HG02981 (cell line): Measurements from ENCODE around the gene CUTC.
"Not testable (repeated sequence)": the region's sequence is repeated elsewhere in the genome, so short reads cannot be mapped to it uniquely, and the experiment has no call there.

ENCODE experiments used
- ATAC-seq: cut with Tn5 transposase; IDR thresholded peaks from one replicate; pipeline ENCODE4 v1.9.1; 2021; ENCODE audit warnings: mild to moderate bottlenecking, moderate library complexity; ENCODE audit not compliant: unreplicated experiment

Gene CUTC

DNA sequence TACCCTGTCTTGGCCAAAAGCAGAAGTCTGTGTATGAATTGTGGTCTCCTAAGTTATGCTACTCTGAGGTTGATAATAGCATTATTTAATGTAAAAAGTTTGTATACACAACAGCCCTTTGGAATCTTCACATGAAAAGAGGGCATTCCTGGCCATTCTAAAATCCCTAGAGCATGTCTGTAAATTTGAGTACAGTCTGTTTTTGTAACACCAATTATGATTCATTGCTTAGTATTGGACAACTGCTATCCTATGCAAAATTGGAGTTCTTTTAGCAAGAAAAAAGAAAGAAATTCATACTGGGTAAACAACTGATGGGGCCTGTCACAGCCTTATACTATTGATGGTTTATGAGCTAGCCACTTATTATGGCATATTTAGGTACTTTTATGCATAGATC, 10.2 kb downstream of the CUTC start:
- ATAC-seq: no peak

DNA sequence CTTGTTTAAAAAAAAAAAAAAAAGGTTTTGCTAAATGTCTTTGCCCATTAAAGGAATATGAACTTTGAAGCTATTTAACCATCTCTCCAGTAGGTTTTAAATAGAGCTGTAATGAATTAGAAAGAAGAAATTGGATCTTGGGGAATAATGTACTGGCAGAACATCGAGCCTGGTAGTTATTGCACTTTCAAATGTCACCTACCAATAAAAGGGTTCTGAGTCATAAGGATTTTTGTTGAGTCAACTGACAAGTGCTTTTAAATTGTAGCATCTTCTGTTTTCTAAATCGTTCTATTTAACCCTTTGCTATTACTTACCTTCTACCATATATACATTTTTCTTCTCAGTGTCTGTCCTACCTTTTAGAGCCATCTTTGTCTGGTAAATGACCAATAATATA, 10.7 kb downstream of the CUTC start:
- no peak for ATAC-seq

GRCh38 chr10:99743841-99744240, 11.8 kb downstream of the CUTC start:
- ATAC-seq: no peak

GRCh38 chr10:99746166-99746565, 14.1 kb downstream of the CUTC start:
- ATAC-seq: not testable (repeated sequence)

DNA sequence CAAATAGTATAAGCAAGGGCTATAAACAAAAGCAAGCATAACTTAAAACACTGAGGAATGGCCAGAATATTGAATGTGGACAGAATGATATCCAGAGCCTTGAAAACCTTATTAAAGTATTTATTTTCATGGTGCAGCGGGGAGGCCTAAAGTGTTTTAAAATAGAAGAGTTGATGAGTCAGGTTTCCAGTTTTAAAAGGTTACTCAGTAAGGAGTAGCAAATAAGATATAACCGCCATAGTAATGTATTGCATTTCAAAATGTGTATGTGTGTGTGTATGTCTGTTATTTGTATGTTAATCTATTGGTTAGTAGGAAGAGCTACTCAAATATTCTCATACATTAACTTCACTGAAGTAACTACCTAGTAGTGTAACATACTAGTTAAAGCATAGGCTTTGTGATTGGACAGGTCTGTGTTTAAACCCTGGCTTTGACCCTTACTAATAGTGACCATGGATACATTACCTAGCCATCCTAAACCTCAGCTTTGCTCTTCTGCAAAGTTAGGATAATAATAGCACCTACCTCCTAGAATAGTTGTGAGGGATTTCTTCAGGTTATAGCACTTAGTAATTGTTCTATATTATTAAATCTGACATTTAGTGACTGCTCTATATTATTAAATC, 16.9 kb downstream of the CUTC start:
- no peak for ATAC-seq

- no peak for ATAC-seq
These were observed 18.6 kb downstream of the CUTC start for GRCh38 chr10:99750641-99751040.

DNA sequence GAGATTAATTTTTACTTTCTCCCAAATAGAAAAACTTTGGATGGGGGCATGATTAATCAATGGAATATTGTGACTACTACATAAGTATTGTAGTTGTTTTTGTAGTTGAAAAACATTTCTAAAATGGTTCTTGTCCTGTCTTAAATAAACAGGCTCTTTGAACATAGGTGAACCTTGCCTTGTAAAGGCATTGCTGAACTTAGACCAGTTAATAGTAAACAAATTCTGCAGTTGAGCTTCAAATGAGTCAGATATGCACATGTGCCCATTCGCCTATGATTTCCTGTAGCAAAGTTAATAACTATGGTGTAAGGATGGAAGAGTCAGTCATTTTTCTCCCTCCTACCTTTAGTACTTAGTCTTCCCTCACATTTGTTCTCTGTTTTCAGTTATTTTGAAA, 22.6 kb downstream of the CUTC start:
- ATAC-seq: no peak

DNA sequence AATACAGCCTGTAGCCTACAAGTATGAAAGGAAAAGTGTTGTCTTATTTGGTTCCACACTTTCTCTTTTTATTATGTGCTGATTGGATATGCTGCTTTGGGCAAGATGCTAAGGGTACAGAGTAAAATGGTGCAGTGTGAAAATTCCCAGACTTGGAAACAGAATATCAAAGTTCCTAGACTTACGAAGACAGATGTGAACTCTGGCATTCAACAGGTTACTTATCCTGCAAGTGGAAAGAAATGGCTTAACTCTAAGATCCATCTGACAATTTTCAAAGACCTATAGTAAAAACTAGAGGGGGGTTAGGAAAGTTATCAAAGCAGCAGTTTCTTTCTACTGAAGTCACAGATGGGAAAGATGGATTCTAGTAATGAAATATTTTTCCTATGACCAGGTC, 24.1 kb downstream of the CUTC start:
- ATAC-seq: no peak

GRCh38 chr10:99758211-99758891, 26.3 kb downstream of the CUTC start:
- no peak for ATAC-seq

DNA sequence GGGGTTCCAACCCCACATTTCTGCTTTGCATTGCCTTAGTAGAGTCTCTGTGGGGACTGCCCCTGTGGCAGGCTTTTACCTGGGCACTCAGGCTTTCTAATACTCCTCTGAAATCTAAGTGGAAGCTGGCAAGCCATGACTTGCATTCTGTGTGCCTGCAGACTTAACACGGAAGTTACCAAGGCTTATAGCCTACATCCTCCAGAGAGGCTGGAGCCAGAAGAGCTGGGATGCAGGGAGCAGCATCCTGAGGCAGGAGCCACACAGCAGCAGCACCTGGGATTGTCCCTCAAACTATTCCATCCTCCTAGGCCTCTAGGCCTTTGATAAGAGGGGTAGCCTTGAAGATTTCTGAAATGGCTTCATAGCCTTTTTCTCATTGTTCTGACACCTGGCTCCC, 28.3 kb downstream of the CUTC start:
- ATAC-seq: no peak

DNA sequence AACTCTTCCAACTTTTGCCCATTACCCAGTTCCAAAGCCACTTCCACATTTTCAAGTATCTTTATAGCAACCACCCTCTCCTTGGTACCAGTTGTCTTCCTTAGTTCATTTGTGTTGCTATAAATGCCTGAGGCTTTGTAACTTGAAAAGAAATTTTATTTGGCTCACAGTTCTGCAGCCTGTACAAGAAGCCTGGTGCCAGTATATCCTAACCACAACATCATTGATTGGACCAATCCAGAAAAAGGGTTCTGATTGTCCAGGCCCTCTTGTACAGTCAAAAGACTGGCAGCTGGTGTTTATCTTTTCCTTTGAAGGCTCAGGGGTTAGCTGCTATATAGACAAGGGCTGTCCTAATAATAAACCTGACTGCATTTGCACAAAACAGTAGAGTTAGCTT, 29.3 kb downstream of the CUTC start:
- no peak for ATAC-seq

DNA sequence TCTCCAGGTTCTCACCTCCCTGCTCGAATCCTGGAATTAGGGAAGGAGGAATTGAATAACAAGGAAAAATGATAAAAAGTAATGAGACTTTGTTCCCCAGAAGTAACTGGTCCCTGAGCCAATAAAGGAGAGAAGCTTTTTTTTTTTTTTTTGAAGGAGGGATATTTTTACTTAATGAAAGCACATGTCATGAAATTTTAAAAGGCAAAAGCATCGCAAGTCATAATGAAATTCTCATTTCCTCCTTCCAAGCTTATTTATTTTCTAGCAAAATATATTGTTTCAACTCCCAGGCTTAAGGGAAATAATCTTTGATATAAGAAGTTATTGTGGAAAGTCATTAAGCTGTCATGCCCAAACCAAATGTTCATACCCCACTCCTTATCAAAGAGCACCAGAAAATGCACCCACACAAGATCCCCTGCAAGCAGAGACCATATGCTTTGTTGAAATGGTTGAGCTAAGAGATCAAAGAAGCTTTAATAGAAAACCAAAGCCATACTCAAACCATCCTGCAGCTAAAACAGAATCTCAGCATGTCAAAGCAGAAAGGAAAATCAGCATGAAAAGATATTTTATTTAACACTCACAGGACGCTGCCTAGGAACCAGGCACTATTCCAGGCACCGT, 33.8 kb downstream of the CUTC start:
- no peak for ATAC-seq

- peak; percentile 88 for ATAC-seq
These were observed 34.3 kb downstream of the CUTC start for GRCh38 chr10:99766302-99766681.

DNA sequence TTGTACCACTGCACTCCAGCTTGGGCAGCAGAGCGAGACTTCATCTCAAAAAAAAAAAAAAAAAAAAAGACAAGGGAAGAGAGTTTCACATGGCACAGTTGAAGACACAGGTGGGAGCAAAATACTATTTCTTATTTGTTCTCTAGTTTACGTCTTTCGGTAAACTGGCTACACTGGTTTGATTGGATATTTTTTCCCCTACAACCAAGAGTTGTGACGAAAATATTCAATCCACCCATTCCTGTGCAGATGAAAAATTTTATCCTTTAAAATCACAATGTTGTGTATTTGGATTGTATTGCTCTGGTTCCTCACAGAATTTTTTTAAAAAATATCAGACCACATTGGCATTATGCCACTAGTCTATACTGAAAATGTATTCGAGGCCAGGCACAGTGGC, 35.9 kb downstream of the CUTC start:
- ATAC-seq: no peak

- no peak for ATAC-seq
These were observed 36.5 kb downstream of the CUTC start for GRCh38 chr10:99768556-99768955.

DNA sequence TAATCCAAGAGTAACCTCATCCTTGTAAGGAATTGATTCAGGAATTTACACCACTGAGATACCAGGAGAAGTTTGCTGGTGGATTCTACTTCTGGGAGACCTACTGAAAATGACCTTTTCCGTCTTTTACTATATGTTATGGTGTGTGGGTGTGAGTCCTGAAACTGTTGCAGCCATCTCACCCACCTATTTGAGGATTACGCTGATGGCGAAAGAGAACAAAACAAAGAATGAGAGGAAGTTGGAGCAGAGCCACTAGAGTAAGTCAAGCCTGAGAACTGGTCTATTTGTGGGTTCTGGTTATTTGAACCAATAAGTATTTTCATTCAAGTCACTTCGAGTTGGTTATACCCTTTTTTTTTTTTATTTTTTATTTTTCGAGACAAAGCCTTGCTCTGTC, 37.7 kb downstream of the CUTC start:
- no peak for ATAC-seq

DNA sequence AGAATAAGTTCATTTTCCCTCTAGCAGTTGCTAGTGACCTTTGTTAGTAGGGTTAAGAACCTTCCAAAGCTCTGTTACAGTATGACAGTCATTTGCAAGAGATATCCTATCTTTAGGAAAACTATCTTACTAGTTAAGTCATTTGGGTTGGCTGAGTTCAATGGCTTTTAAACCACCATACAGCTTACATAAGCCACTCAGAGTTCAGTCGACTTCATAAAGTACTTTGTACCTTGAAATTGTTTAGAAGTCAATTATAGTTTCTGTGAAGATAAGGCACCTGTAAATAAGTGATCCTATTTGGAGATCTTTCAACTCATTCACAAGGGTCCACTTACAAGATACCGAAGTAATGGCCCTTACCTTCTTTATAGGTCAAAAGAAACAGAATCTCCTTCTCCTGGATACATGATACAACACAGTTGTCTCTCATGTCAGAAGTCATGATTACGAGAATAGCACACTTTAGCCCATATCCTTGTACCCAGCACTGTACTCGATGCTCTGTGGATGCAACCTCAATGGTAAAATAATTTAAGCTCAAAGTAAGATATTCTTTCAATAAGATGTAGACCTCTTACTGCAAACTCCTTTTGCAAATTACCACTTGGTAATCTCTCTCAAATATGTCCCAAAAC, 38.5 kb downstream of the CUTC start:
- ATAC-seq: no peak

DNA sequence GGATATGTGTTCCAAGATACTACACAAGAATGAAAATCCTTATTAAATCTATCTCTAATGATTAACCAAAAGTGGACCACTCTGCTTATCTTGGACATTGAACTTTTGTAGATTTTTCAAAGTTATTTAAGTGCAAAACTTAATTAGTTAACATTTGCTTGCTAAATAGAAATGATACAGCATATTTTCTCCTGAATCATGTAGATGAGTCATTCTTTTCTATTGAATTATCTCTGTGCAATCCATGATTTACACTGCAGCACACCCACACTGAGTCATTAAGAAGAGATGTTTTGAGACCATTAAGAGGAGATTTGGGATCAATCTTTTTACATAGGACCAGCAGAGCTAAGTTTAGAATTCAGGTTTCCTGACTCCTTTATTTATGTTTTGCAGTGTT, 43.8 kb downstream of the CUTC start:
- no peak for ATAC-seq

DNA sequence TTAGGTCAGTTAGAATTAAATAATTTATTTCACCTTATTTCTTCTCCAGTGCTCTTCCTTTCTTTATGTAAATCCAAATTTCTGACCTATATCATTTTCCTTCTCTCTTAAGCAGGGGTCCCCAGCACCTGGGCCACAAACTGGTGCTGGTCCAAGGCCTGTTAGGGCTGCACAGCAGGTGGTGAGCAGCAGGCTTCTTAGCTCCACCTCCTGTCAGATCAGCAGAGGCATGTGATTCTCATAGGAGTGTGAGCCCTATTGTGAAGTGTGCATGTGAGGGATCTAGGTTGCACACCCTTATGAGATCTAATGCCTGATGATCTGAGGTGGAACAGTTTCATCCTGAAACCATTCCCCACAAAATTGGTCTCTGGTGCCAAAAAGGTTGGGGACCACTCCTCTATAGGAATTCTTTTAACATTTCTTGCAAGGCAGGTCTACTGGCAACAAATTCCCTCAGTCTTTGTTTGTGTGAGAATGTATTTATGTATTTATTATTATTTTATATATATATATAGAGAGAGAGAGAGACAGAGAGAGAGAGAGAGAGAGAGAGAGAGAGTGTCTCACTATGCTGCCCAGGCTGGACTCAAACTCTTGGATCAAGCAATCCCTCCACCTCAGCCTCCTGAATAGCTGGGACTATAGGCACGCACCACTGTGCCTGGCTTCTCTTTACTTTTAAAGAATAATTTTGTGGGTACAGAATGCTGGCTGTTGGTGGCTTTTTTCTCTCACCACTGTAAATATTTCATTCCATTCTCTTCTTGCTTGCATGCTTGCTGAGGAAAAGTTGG, 46.1 kb downstream of the CUTC start:
- no peak for ATAC-seq

GRCh38 chr10:99779335-99779734, 47.3 kb downstream of the CUTC start:
- ATAC-seq: no peak

- ATAC-seq: no peak
These were observed 49.8 kb downstream of the CUTC start for GRCh38 chr10:99781734-99782429.
